Pancreas (tissue), 10 donors: ENCODE data around the gene PTPRK. TPM values are rescaled to one million over a fixed set of nuclear protein-coding genes. Genes with fewer than 3 reads are reported as not detected.

ENCODE experiments used
- ATAC-seq, 4 donors: fragments of 200-7000 bp; cut with Tn5 transposase; one replicate each; pipeline versions ENCODE4 v1.8.0 to v1.9.1; 2020; ENCODE audit warnings: mild to moderate bottlenecking in 4 of 4, moderate library complexity in 4 of 4
- DNase-seq, 6 donors: peaks; one replicate each; pipeline ENCODE4 v3.0.0-alpha.2; 2020
- FAIRE-seq: peaks from 2 replicates; lab custom pipeline; 2012; peaks lifted over from hg19 to GRCh38; lab: Jason Lieb, UNC
- H3K27ac ChIP-seq, 4 donors: fragments of 200-600 bp; sonication (generic); 1 replicate in 3 of 4; 2 replicates in 1 of 4; pipeline versions ENCODE4 v1.5.0 to v1.8.0; 2020
- H3K27me3 ChIP-seq, 4 donors: fragments of 200-600 bp; one replicate each; pipeline ENCODE4 v1.8.0; 2021
- H3K36me3 ChIP-seq, 3 donors: fragments of 200-600 bp; sonication (generic) in 1 of 3; one replicate each; pipeline versions ENCODE4 v1.5.0 to v1.8.0; 2020 to 2021
- H3K4me1 ChIP-seq, 3 donors: fragments of 200-600 bp; one replicate each; pipeline ENCODE4 v1.8.0; 2021
- H3K4me3 ChIP-seq, 4 donors: fragments of 200-600 bp; sonication (generic) in 2 of 4; one replicate each; pipeline versions ENCODE4 v1.5.0 to v1.8.0; 2020 to 2021
- H3K9me3 ChIP-seq, 4 donors: fragments of 200-600 bp; one replicate each; pipeline ENCODE4 v1.8.0; 2021
- CTCF ChIP-seq, 4 donors: fragments of 200-600 bp; sonication (generic) in 3 of 4; IDR thresholded peaks; one replicate each; pipeline versions ENCODE4 v1.5.0 to v1.8.0; 2021; ENCODE audit warnings: antibody characterized with exemption in 4 of 4
- WGBS, 2 donors: extraction: QIAGEN DNeasy Blood & Tissue Kit; methylation state at CpG; one replicate each; pipeline ENCODE4 v1.1.7; 2013; 5-methylcytosine and 5-hydroxymethylcytosine counted together
- intact Hi-C, 3 donors: fragments of 100-400 bp; cut with DNase I; formaldehyde crosslinking; loops; one replicate each; pipeline versions ENCODE4 v1.11.1 to v1.14.2; 2022
- polyA plus RNA-seq, 2 donors: library from polyadenylated mRNA; stranded (reverse); fragments of 200-250 nt; gene quantifications; one replicate each; pipeline ENCODE4 v1.2.3, GENCODE V29; 2013
- total RNA-seq, 6 donors: library from RNA; stranded (reverse); fragmentation: NEBNext Ultra II Directional in 4 of 6; extraction: Animal tissue kit (Norgen Biotek cat#: 25700) in 4 of 6; gene quantifications; one replicate each; pipeline versions ENCODE4 v1.2.1 to v1.2.4, GENCODE V29; 2021 to 2023
- donor health status: healthy with polysubstance abuse.
- donor health status: DM: no; HTN: no; CAD: no; lungs with moderate emphysema.
- donor health status: DM: no; HTN: no; CAD: no.
- donor health status: control.
- donor health status: control.
- donor health status: Bipolar disorder and iron deficiency.
- donor health status: DM: yes; HTN: yes; CAD: no.
- donor health status: DM: no; HTN: no; CAD: no.
- donor health status: DM: no; HTN: no; CAD: no.
- donor health status: DM: yes; HTN: yes; CAD: no.

PTPRK gene
- total and polyA plus RNA-seq, 8 donors: 10.5 to 72.7 (median 51.7) TPM

GRCh38 chr6:127952176-127952575, 568.2 kb downstream of the PTPRK start:
- DNase-seq (no peak), FAIRE-seq (no peak), ATAC-seq (no peak)
- no peaks in the 10 kb centered on the region for H3K9me3 ChIP-seq
- no peaks in the 10 kb centered on the region for H3K27me3 ChIP-seq
- no peak overlapping the region for H3K4me3 ChIP-seq
- no peak for TF ChIP-seq CTCF (IDR thresholded peaks at IDR 0.05)
- intact Hi-C loops: no loop called here
- no peak overlapping the region for H3K27ac ChIP-seq
- no peaks in the 10 kb centered on the region for H3K36me3 ChIP-seq
- H3K4me1 ChIP-seq: no peaks in the 10 kb centered on the region
- 96 to 98% methylated on average over 5 of the region's 5 CpGs for WGBS, 2 donors

- intact Hi-C loops: no loop called here
- no peaks in the 10 kb centered on the region for H3K27me3 ChIP-seq
- DNase-seq: no peak
- FAIRE-seq: no peak
- ATAC-seq: no peak
- H3K9me3 ChIP-seq: no peaks in the 10 kb centered on the region
- no peak for TF ChIP-seq CTCF (IDR thresholded peaks at IDR 0.05)
- no peak overlapping the region for H3K4me3 ChIP-seq
- no peak overlapping the region for H3K27ac ChIP-seq
- WGBS, 2 donors: 57 to 67% methylated on average over 2 of the region's 2 CpGs
- no peaks in the 10 kb centered on the region for H3K4me1 ChIP-seq
- H3K36me3 ChIP-seq: no peaks in the 10 kb centered on the region
These were observed 569.1 kb downstream of the PTPRK start for GRCh38 chr6:127951172-127951917.

GRCh38 chr6:127950566-127951145, 569.7 kb downstream of the PTPRK start:
- Histone ChIP-seq H3K4me1 (no peaks in the 10 kb centered on the region), H3K27ac (no peak overlapping the region), H3K9me3 (no peaks in the 10 kb centered on the region), H3K27me3 (no peaks in the 10 kb centered on the region), H3K4me3 (no peak overlapping the region), H3K36me3 (no peaks in the 10 kb centered on the region)
- FAIRE-seq (no peak), DNase-seq (no peak), ATAC-seq (no peak)
- 85 to 88% methylated on average over 8 of the region's 8 CpGs for WGBS, 2 donors
- no peak for TF ChIP-seq CTCF (IDR thresholded peaks at IDR 0.05)
- intact Hi-C loops: no loop called here

GRCh38 chr6:127949251-127949650, 571.1 kb downstream of the PTPRK start:
- ATAC-seq (no peak), DNase-seq (no peak), FAIRE-seq (no peak)
- TF ChIP-seq CTCF (IDR thresholded peaks at IDR 0.05): no peak
- WGBS, 2 donors: 63 to 80% methylated on average over 3 of the region's 3 CpGs
- Histone ChIP-seq H3K4me3 (no peak overlapping the region), H3K27ac (no peak overlapping the region), H3K9me3 (no peaks in the 10 kb centered on the region), H3K36me3 (no peaks in the 10 kb centered on the region), H3K4me1 (no peaks in the 10 kb centered on the region), H3K27me3 (no peaks in the 10 kb centered on the region)
- intact Hi-C loops: no loop called here

- no peak for ATAC-seq
- no peak for TF ChIP-seq CTCF (IDR thresholded peaks at IDR 0.05)
- no peak overlapping the region for H3K27ac ChIP-seq
- FAIRE-seq: no peak
- DNase-seq: no peak
- 94% methylated on average over 2 of the region's 2 CpGs for WGBS, 2 donors
- no peaks in the 10 kb centered on the region for H3K27me3 ChIP-seq
- H3K36me3 ChIP-seq: no peaks in the 10 kb centered on the region
- no peak overlapping the region for H3K4me3 ChIP-seq
- intact Hi-C loops: no loop called here
- no peaks in the 10 kb centered on the region for H3K4me1 ChIP-seq
- no peaks in the 10 kb centered on the region for H3K9me3 ChIP-seq
These were observed 574.0 kb downstream of the PTPRK start for GRCh38 chr6:127946388-127946787.
